Omental fat pad (tissue), 4 donors: ENCODE data around the gene LMAN2. TPM values are rescaled to one million over a fixed set of nuclear protein-coding genes. Genes with fewer than 3 reads are reported as not detected.
A peak's percentile ranks its signal among the peaks of the same experiment; 100 is the strongest.
"Not testable (repeated sequence)": the region's sequence is repeated elsewhere in the genome, so short reads cannot be mapped to it uniquely, and the experiment has no call there.

ENCODE experiments used
- ATAC-seq: fragments of 150-250 bp; one replicate; pipeline ENCODE4 v1.9.1; 2016; ENCODE audit warnings: mild to moderate bottlenecking, moderate library complexity; ENCODE audit not compliant: low FRiP score
- DNase-seq: peaks from one replicate; pipeline ENCODE4 v3.0.0-alpha.2; 2019; ENCODE audit warnings: low spot score
- total RNA-seq, 4 donors: library from RNA; depleted of rRNA; stranded (reverse); fragments of >200 nt; gene quantifications; one replicate each; pipeline ENCODE4 v1.1.0, GENCODE V29; 2016
- TF ChIP-seq, protein P1 (sequence below), 3 donors: fragments of 450-650 bp; IDR thresholded peaks; one replicate each; pipeline ENCODE4 v1.5.1; 2016 to 2017; ENCODE audit warnings: antibody characterized with exemption in 3 of 3, mild to moderate bottlenecking in 3 of 3, moderate library complexity in 2 of 3

Gene LMAN2
- total RNA-seq, 4 donors from 2014 or later = 129 to 164 (median 144) TPM

DNA sequence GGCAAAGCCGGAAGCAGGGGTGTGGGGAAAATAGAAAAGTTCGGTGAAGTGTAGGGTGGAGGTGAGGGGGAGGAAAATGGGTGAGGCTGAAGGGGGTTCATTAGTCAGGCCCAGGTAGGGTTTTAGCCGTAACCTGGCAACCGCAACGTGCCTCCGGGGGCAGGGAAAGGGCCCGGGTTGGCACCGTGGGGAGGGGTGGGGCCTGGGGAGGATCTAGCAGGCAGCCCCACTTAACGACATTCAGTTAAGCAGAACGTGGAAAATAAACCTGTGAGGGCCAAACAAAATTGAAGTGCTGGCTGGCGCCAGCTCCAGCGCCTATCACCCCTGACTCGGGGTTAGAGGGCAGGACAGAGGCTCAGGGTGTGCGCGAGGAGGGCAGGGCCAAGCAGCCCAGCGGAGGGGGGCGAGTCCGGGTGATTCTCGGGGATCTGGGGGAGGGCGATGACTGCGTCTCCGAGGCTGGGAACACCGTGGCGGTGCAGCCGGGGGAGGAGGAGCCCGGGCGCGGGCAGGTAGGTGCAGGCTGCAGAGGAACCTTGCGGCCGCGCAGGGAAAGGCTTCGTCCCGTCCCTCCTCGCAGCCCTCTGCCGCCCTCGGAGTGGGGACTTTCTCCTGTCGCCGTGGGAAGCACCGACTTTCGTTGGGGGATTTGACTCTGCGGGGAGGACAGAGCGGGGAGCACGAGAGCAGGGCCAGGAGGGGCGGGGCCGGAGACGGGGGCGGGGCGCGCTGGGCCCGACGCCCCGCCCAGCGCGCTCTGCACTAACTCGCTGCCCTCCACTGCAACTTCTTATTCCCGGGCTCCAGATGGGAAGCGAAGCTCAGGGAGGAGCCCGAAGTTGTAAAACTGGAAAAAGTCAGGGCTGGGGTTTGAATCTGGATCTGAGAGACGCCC, 11.4 kb upstream of the LMAN2 start:
- TF ChIP-seq, protein P1, sequence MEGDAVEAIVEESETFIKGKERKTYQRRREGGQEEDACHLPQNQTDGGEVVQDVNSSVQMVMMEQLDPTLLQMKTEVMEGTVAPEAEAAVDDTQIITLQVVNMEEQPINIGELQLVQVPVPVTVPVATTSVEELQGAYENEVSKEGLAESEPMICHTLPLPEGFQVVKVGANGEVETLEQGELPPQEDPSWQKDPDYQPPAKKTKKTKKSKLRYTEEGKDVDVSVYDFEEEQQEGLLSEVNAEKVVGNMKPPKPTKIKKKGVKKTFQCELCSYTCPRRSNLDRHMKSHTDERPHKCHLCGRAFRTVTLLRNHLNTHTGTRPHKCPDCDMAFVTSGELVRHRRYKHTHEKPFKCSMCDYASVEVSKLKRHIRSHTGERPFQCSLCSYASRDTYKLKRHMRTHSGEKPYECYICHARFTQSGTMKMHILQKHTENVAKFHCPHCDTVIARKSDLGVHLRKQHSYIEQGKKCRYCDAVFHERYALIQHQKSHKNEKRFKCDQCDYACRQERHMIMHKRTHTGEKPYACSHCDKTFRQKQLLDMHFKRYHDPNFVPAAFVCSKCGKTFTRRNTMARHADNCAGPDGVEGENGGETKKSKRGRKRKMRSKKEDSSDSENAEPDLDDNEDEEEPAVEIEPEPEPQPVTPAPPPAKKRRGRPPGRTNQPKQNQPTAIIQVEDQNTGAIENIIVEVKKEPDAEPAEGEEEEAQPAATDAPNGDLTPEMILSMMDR (IDR thresholded peaks at IDR 0.05) = no peak
- DNase-seq (no peak), ATAC-seq (peak; percentile 67)

DNA sequence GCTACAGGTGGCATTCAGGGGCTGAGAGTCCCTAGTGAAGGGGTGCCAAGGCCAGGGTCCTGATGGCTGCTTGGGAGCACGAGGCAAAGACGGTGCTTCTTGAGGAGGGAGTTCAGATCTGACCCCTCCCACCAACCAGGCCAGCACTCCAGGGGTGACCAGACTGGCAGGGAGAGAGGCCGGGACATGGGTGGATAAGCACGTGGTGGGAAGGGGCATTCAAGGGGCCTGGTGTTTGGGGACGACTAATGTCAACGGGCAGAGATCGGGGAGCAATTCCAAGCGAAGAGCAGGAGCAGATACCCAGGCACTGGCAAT, 10.8 kb upstream of the LMAN2 start:
- ATAC-seq (no peak), DNase-seq (no peak)
- TF ChIP-seq, protein P1 (IDR thresholded peaks at IDR 0.05) = no peak

DNA sequence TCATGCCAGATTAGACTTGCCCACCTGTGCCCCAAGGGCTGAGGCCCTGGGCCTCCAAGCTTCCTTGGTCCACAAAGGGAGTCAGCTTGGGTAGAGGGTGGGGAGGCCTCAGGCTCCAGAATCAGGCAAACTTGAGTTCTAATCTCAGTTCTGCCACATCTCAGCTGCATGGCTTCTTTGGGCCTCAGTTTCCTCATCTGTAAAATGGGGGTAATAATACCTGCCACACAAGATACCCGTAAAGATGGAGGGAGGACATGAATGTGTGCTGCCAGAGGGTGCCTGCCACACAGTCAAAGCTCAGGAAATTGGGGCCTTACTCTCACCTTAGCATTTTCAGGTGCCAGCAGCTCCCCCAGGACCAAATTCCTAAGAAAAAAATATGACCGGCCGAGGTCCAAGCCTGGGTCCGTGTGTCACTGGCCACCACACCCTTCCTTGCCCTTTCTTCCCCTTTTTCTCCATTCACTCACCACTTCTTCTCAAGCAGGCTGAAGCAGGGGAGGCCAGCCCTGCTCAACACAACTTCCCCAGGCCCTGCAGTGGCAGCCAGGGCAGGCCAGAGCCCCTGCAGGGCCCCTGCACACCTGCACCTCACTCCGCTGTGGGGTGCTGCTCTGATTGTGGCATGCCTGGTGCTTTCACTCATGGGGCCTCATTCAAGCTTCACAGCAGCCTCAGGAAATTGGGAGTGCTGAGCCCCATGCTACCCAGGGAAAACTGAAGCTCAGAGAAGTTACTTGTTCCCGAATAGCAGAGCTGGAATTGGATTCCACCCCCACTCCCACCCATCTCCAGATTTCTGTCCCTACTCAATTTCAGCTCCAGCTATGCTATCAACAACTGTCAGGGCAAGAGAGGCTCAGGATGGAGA, 10.2 kb upstream of the LMAN2 start:
- DNase-seq (no peak), ATAC-seq (no peak)
- TF ChIP-seq, protein P1 (IDR thresholded peaks at IDR 0.05) = no peak

DNA sequence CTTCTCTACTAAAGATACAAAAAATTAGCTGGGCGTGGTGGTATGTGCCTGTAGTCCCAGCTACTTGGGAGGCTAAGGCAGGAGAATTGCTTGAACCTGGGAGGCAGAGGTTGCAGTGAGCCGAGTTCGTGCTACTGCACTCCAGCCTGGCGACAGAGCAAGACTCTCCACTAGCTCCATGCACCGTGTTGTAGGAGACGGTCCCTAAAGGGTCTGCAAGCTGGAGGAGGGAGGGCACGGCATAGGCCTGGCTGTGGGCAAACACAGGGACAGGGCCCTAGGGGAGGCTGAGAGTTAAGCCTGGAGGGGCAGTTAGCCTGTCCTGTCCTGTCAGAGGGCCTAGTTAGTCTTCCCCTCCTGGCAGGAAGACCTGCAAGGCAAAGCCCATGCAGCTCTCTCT, 9.3 kb upstream of the LMAN2 start:
- not testable (repeated sequence) for ATAC-seq

DNA sequence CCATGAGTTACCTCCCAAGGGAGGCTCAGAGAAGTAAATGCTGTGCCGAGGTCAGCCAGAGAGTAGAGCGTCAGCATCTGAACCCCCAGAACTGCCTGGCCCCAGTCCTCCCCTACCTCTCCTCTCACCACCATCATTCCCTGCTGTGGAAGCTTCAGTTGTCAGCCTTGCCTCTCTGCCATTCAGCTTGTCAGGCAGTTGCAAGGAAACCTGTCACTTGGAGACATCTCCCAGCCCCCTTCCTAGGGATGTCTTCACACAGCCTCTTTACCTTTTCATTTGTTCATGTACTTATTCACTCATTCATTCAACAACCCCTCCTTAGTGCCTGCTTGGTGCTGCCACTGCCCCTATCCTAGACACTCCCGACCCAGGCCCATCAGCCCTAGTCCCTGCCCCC, 8.4 kb upstream of the LMAN2 start:
- ATAC-seq (no peak), DNase-seq (no peak)
- TF ChIP-seq, protein P1 (IDR thresholded peaks at IDR 0.05) = no peak

More for the DNA sequence above, 9.3 kb upstream of the LMAN2 start:
- not testable (repeated sequence) for DNase-seq

DNA sequence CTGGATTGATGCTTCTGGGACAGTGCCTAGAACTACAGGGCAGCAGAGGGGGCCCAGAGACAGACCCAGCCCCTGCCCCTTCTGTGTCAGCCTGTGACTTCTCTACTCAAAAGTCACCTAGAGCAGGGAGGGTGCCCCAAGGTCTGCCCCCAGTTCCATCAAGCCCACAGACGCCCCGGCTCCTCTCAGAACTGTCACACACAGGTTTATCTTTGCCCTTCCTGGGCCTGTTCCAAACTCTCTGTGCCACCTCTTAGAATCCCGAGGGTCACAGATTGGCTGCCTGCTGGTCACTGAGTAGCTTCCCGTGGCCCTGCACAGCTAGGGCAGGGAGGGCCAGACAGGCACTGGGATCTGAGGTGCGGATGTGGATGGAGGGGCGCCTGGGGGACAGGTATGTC, 8.0 kb upstream of the LMAN2 start:
- DNase-seq = no peak
- ATAC-seq = no peak
- TF ChIP-seq, protein P1 (IDR thresholded peaks at IDR 0.05) = no peak

DNA sequence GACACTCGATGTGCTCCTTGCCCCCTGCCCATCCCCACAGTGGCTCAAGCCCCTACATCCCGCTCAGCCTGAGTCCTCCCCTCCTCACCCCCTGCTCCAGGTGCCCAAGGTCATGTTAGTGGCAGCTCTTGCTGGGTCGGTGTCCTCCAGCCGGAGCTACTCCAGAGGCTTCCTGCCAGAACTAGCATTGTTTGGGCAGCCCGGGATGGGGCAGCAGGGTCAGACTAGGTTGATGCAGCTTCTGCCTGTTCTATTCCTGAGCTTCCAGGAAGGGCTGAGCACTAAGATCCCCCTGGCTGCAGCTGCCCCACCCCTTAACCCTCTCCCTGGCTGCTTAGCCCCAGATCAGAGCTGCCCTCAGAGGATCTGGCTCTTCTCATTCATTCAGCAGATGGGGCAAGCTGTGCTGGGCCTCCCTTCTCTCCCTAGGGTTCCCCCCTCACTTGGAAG, 6.9 kb upstream of the LMAN2 start:
- TF ChIP-seq, protein P1 (IDR thresholded peaks at IDR 0.05) = no peak
- ATAC-seq = no peak
- no peak for DNase-seq
